Loucy (cell line): Measurements from ENCODE around the gene PPTC7.
"Not testable (repeated sequence)": the region's sequence is repeated elsewhere in the genome, so short reads cannot be mapped to it uniquely, and the experiment has no call there.

ENCODE experiments used
- EZH2phosphoT487 ChIP-seq: fragments of 200-600 bp; IDR thresholded peaks from 2 replicates; pipeline ENCODE4 v1.6.1; 2018; ENCODE audit warnings: antibody characterized with exemption, mild to moderate bottlenecking, moderate library complexity, borderline replicate concordance
- TF ChIP-seq, protein P1 (sequence below): fragments of 200-600 bp; sonication (generic); conservative IDR thresholded peaks from 2 replicates; pipeline ENCODE4 v1.5.1; 2014; ENCODE audit warnings: mild to moderate bottlenecking, antibody characterized with exemption, low read length

DNA sequence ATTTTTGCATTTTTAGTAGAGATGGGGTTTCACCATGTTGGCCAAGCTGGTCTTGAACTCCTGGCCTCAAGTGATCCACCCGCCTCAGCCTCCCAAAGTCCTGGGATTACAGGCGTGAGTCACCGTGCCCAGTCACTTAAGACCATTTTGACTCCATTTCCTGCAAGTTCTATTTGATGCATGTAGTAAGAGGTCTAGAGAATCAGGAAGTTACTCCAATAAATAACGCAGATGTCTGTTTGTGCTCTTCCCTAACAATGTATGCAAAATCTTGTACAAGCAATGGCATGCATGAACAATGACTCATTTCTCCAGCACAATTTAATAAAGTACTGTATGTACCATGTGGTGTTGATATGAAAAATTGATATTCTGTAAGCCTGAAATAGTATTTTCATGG is 37.9 kb downstream of the PPTC7 start:
- TF ChIP-seq, protein P1, sequence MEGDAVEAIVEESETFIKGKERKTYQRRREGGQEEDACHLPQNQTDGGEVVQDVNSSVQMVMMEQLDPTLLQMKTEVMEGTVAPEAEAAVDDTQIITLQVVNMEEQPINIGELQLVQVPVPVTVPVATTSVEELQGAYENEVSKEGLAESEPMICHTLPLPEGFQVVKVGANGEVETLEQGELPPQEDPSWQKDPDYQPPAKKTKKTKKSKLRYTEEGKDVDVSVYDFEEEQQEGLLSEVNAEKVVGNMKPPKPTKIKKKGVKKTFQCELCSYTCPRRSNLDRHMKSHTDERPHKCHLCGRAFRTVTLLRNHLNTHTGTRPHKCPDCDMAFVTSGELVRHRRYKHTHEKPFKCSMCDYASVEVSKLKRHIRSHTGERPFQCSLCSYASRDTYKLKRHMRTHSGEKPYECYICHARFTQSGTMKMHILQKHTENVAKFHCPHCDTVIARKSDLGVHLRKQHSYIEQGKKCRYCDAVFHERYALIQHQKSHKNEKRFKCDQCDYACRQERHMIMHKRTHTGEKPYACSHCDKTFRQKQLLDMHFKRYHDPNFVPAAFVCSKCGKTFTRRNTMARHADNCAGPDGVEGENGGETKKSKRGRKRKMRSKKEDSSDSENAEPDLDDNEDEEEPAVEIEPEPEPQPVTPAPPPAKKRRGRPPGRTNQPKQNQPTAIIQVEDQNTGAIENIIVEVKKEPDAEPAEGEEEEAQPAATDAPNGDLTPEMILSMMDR, result not testable (repeated sequence)
- TF ChIP-seq EZH2phosphoT487, result not testable (repeated sequence)
